Lung (tissue), 12 donors: ENCODE results near the gene KRTAP10-4. TPM values are rescaled to one million over a fixed set of nuclear protein-coding genes. Genes with fewer than 3 reads are reported as not detected.

Experiments used
- ATAC-seq: fragments of 200-7000 bp; cut with Tn5 transposase; one replicate; pipeline ENCODE4 v1.9.1; 2020; ENCODE audit warnings: moderate number of reproducible peaks; ENCODE audit not compliant: insufficient read depth, low FRiP score
- DNase-seq, 3 donors: peaks; one replicate each; pipeline ENCODE4 v3.0.0-alpha.2; 2013 to 2017
- H3K27ac ChIP-seq, 2 donors: one replicate each; pipeline ENCODE4 v1.5.1; 2013; ENCODE audit warnings: mild to moderate bottlenecking in 2 of 2, moderate library complexity in 2 of 2, control low read depth in 1 of 2, inconsistent platforms in 1 of 2, low read depth in 1 of 2, low read length in 1 of 2
- H3K27me3 ChIP-seq, 3 donors: one replicate each; pipeline ENCODE4 v1.5.1; 2013; ENCODE audit warnings: low read length in 2 of 3; ENCODE audit not compliant: control insufficient read depth in 3 of 3, insufficient read depth in 3 of 3
- H3K36me3 ChIP-seq, 4 donors: one replicate each; pipeline ENCODE4 v1.5.1; 2013; ENCODE audit warnings: low read length in 4 of 4, mild to moderate bottlenecking in 1 of 4, moderate library complexity in 1 of 4; ENCODE audit not compliant: control insufficient read depth in 4 of 4, insufficient read depth in 4 of 4
- H3K4me1 ChIP-seq, 5 donors: one replicate each; pipeline ENCODE4 v1.5.1; 2013; ENCODE audit warnings: low read length in 5 of 5, mild to moderate bottlenecking in 2 of 5, moderate library complexity in 1 of 5; ENCODE audit not compliant: control insufficient read depth in 5 of 5, insufficient read depth in 5 of 5
- H3K4me3 ChIP-seq: one replicate; pipeline ENCODE4 v1.5.1; 2013; ENCODE audit warnings: mild to moderate bottlenecking, control low read depth, moderate library complexity
- H3K9ac ChIP-seq, 2 donors: one replicate each; pipeline ENCODE4 v1.5.1; 2013; ENCODE audit warnings: low read length in 2 of 2, control low read depth in 1 of 2; ENCODE audit not compliant: insufficient read depth in 1 of 2
- H3K9me3 ChIP-seq, 4 donors: one replicate each; pipeline ENCODE4 v1.5.1; 2013; ENCODE audit warnings: low read length in 3 of 4, mild to moderate bottlenecking in 1 of 4, moderate library complexity in 1 of 4; ENCODE audit not compliant: control insufficient read depth in 4 of 4, insufficient read depth in 3 of 4
- WGBS, 2 donors: extraction: QIAGEN DNeasy Blood & Tissue Kit; methylation state at CpG; one replicate each; pipeline ENCODE4 v1.1.7; 2013; 5-methylcytosine and 5-hydroxymethylcytosine counted together
- polyA plus RNA-seq, 2 donors: library from polyadenylated mRNA; stranded (reverse); fragments of 200-250 nt; gene quantifications; one replicate each; pipeline ENCODE4 v1.2.1, GENCODE V29; 2013
- total RNA-seq, 2 donors: library from RNA; depleted of rRNA in 1 of 2; stranded (reverse); fragments of >200 nt in 1 of 2; gene quantifications; one replicate each; pipeline ENCODE4 v1.2.1, GENCODE V29; 2014 to 2021
- TF ChIP-seq, protein P1 (sequence below): IDR thresholded peaks from 2 replicates; pipeline ENCODE4 v1.5.1; 2012; ENCODE audit warnings: mild to moderate bottlenecking; ENCODE audit errors: control extremely low read depth, extremely low read depth
- donor health status: control.
- donor health status: control.
- donor health status: Bipolar disorder and iron deficiency.
- donor health status: healthy.
- donor health status: DM: yes; HTN: yes; CAD: no.

Gene KRTAP10-4
- total and polyA plus RNA-seq, 4 donors, result not detected

GRCh38 chr21:44542716-44543115 is 30.8 kb upstream of the KRTAP10-4 start:
- Histone ChIP-seq H3K27me3 (no peaks in the 10 kb centered on the region), H3K36me3 (no peaks in the 10 kb centered on the region), H3K4me1 (no peaks in the 10 kb centered on the region), H3K9ac (no peak overlapping the region), H3K9me3 (peaks cover 0 to 14% (median 5%) of the 10 kb centered on the region in 4 donors), H3K4me3 (no peak overlapping the region), H3K27ac (no peak overlapping the region)
- 87 to 88% methylated on average over 1 of the region's 1 CpG for WGBS, 2 donors
- no peak for ATAC-seq
- TF ChIP-seq, protein P1, sequence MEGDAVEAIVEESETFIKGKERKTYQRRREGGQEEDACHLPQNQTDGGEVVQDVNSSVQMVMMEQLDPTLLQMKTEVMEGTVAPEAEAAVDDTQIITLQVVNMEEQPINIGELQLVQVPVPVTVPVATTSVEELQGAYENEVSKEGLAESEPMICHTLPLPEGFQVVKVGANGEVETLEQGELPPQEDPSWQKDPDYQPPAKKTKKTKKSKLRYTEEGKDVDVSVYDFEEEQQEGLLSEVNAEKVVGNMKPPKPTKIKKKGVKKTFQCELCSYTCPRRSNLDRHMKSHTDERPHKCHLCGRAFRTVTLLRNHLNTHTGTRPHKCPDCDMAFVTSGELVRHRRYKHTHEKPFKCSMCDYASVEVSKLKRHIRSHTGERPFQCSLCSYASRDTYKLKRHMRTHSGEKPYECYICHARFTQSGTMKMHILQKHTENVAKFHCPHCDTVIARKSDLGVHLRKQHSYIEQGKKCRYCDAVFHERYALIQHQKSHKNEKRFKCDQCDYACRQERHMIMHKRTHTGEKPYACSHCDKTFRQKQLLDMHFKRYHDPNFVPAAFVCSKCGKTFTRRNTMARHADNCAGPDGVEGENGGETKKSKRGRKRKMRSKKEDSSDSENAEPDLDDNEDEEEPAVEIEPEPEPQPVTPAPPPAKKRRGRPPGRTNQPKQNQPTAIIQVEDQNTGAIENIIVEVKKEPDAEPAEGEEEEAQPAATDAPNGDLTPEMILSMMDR, result no peak
- DNase-seq, result no peak

GRCh38 chr21:44544566-44544965 is 29.0 kb upstream of the KRTAP10-4 start:
- H3K27me3 ChIP-seq, result no peaks in the 10 kb centered on the region
- WGBS, 2 donors, result 77 to 81% methylated on average over 3 of the region's 3 CpGs
- ATAC-seq (no peak), DNase-seq (no peak)
- TF ChIP-seq, protein P1, result no peak
- H3K4me1 ChIP-seq, result peaks cover 0 to 8% (median 0%) of the 10 kb centered on the region in 5 donors
- H3K36me3 ChIP-seq, result no peaks in the 10 kb centered on the region
- no peak overlapping the region for H3K27ac ChIP-seq
- peaks cover 0 to 14% (median 7%) of the 10 kb centered on the region in 4 donors for H3K9me3 ChIP-seq
- no peak overlapping the region for H3K9ac ChIP-seq
- H3K4me3 ChIP-seq, result no peak overlapping the region

- WGBS, 2 donors, result 40 to 46% methylated on average over 5 of the region's 5 CpGs
- TF ChIP-seq, protein P1, result no peak
- ATAC-seq (no peak), DNase-seq (no peak)
- no peak overlapping the region for H3K9ac ChIP-seq
- H3K27me3 ChIP-seq, result no peaks in the 10 kb centered on the region
- no peak overlapping the region for H3K4me3 ChIP-seq
- H3K36me3 ChIP-seq, result no peaks in the 10 kb centered on the region
- peaks cover 0 to 10% (median 0%) of the 10 kb centered on the region in 5 donors for H3K4me1 ChIP-seq
- H3K27ac ChIP-seq, result no peak overlapping the region
- H3K9me3 ChIP-seq, result peaks cover 0 to 12% (median 3%) of the 10 kb centered on the region in 4 donors
Observed at GRCh38 chr21:44547656-44548331, 25.7 kb upstream of the KRTAP10-4 start.
